HG03108 (cell line): ENCODE results near the gene MAPK8IP1.
"Not testable (repeated sequence)": the region's sequence is repeated elsewhere in the genome, so short reads cannot be mapped to it uniquely, and the experiment has no call there.

ENCODE experiments used
- ATAC-seq: cut with Tn5 transposase; IDR thresholded peaks from one replicate; pipeline ENCODE4 v1.9.1; 2021; ENCODE audit warnings: moderate library complexity; ENCODE audit not compliant: unreplicated experiment

Gene MAPK8IP1

DNA sequence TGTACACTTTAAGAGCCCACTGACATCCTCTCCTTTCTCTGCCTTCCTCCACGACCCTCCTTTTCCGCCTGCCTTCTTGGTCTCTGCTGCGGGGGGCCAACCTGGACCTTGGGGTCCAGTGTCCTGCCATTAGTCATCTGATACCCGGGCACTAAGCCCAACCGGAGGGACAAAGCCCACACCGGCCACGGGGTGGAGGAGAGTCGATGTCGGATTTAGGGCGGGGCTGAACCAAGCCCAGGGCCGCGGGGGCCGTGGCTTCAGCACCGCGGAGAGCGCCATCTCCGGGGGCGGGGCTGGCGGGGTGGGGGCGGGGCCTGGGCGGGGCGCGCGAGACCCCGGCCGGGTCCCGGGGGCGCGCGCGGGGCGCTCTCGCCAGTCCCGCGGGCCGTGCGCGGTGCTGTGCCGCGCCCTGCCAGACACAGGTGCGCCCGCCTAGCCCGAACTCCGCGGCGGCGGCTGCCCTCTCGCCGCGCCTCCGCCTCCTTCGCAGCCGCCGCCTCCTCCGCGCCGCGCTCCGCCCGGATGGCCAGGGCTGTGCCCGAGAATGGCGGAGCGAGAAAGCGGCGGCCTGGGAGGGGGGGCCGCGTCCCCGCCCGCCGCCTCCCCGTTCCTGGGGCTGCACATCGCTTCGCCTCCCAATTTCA lies at the start of gene MAPK8IP1:
Gene MAPK8IP1, plus strand, starts transcription at position 378 of the 647 bp plus-strand sequence. Its CDS starts 170 bp downstream, at position 548.
- ATAC-seq: peak; percentile 50

DNA sequence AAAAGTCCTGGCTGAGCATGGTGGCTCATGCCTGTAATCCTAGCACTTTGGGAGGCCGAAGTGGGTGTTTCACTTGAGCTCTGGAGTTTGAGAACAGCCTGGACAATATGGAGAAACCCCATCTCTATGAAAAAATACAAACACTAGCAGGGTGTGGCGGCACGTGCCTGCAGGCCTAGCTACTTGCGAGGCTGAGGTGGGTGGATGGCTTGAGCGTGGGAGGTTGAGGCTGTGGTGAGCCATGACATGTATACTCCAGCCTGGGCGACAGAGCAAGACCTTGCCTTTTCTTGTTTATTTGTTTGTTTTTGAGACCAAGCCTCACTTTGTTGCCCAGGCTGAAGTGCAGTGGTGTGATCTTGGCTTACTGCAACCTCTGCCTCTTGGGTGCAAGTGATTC lies 46.2 kb upstream of the MAPK8IP1 start:
- ATAC-seq: no peak

GRCh38 chr11:45840251-45840650 lies 45.2 kb upstream of the MAPK8IP1 start:
- not testable (repeated sequence) for ATAC-seq

DNA sequence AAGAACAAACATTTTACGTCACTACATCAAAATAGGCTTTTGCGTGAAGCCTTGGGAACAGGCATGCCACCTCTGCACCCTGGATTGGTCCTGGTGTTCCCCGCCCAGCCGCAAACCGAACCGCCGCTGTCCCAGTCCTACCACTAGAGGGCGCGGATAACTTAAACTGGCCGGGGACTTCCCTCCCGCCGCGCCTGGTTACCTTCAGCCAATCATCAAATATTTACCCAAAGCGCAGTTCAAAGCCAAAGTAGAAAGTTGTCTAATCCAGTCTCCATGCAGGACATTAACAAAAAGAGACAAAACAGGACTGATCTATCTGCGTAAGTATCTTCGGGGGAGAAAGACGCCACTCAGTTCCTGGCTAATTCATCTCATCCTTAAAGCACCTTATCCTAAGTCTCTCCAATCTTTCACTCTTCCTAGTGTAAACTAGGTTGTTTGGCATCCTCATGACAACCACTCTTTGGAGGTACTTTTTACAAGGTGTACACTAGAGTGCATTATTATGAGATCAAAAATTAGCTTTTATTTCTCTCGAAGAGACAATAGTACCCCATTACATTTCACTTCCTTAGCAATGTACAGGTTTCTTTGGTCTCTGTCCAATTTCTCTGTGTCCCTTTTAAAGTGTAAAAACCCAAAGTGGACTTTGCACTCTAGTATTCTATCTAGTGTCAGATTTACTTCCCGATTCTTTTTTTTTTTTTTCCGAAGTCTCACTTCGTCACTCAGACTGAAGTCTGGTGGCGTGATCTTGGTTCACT lies 42.1 kb upstream of the MAPK8IP1 start:
- no peak for ATAC-seq

DNA sequence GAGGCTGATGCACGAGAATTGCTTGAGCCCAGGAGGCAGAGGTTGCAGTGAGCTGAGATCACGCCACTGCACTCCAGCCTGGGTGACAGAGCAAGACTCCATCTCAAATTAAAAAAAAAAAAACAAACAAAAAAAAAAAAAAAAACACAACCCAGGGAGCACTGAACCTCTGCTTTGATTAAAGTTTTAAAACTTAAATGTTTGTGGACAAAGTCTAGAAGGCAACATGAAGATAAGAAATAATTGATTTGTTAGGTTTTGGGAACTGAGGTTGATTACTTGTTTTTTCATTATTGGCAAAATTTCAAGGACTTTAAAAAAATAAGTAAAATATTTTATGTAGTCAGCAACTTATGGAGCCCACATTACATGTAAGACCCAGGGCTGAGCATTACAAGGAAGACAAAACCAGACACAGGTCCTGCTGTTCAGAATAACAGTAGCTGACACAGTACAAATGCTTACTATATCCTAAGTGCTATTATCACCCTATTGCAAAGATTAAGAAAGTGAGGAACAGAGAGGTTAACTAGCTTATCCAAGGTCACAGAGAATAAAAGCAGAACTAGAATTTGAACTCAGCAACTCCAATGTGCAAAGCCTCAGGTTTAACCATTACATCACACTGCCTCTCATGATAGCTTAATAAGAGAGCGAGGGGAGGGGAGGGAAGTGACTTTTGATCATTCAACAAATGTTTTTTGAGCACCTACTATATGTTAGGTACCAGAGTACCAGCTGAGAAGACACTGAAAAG lies 40.5 kb upstream of the MAPK8IP1 start:
- no peak for ATAC-seq

DNA sequence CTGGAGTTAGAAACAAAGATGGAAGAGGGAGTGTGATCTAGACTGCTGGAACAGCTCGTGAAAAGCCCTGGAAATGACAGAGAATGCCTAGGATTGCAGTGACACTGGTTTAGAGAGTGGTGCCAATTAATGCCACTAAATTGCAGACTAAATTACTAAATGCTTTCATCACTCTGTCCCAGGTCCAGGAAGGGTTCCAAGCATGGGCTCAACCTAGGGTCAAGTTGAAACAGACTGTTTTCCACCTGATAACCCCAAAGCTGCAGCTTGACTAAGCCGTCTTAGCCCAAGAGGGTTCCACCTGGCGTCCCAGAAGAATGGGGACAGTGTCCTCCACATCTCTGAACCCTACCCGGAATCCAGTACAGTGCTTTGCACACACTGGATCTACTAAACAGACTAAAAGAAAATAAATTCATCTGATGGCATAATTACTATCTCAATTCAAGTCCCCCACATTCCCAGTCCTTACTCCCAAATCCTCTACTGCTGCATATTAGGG lies 39.2 kb upstream of the MAPK8IP1 start:
- no peak for ATAC-seq

DNA sequence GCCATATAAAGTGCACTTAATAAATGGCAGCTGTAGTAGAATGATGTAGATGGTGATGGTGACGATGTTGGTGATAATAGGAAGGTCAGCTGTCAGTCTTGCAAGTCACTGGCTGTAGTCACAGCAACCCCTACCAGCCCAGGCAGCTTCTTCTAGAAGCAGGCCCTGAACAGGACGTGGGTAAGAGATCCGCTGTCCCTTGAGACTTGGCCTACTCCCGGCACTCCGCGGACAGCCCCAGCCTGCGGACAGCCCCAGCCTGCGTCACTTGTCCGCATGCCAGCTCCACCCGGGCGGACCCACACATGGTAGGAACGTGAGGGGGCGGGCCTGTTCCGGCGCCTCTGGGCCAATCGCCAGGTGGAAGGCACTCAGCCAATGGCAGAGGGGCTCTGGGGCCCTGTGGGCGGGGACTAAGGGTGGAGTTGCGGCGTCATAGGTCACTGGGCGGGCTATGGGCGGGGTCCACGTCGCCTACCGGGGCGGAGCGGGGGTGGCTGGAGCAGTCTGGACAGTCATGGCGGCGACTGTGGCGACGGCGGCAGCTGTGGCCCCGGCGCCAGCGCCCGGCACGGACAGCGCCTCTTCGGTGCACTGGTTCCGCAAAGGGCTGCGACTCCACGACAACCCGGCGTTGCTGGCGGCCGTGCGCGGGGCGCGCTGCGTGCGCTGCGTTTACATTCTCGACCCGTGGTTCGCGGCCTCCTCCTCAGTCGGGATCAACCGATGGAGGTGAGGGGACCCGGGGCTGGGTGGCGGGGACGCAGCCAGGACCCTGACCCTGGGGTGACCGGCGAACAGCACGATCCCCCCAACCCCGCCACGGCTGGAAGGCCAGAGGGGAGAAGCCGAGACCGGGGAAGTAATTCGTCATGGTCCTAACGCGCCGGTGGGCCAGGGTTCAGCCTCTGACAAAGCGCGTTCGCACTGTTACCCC lies 38.2 kb upstream of the MAPK8IP1 start, which contains the start of gene CRY2:
Gene CRY2, plus strand, starts transcription at position 502 of the 937 bp plus-strand sequence. Its CDS starts 16 bp downstream, at position 518.
- ATAC-seq: peak; percentile 90

DNA sequence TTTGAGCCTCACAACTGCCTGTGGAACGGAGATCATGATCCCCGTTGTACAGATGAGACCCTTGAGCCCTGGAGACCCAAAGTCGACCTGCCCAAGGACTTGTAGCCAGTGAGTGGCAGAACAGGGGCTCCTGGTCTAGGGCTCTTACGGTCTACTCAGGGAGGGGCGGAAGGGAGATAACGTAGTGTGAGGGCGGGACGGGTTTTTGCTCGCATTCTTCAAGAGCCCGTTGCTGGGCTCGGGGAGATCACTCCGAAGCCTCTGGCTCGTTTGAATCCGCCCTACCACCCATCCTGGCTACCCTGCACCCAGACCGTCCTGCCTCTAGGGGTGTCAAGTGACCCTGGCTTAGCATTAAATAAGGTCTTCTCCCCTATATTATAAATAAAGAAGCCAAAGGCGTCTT lies 37.5 kb upstream of the MAPK8IP1 start:
- ATAC-seq: no peak

DNA sequence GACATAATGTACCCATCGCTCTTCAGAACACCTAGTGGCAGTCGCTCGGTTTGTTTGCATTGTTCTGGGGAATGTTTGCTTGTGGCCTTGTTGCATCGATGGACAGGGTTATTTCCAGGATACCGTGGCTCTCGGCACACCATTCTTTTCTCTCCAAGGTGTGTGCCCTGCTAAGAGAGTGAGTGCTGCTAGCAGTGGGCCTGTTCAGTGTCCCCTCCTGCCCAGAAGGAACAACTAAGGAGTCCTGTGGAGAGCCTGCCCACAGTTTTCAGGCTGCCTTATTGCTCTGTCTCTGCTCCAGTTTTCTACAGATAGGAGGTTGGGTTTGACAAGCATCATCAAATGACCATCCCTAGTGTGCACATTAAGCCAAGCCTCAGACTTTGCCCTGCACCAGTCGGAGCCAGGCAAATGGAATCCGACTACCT lies 36.8 kb upstream of the MAPK8IP1 start:
- no peak for ATAC-seq

DNA sequence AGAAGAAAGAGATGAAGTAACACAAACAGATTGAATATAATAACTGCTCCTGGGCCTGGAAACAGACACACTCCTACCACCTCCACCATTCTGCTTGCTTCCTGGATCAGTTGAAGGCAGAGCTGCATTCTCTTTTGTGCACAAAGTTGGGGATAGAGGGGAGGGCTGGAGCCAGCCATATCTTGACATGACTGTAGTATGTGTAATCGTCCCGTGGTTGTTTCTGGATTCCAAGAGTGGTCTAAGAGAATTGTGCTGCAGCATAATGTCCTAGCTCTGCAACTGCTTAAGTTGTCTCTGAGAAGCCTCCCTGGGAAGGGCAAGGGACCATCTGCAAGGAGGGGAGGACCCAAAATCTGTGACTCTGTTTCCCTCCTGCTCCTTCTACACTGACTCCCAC lies 35.0 kb upstream of the MAPK8IP1 start:
- ATAC-seq: no peak

DNA sequence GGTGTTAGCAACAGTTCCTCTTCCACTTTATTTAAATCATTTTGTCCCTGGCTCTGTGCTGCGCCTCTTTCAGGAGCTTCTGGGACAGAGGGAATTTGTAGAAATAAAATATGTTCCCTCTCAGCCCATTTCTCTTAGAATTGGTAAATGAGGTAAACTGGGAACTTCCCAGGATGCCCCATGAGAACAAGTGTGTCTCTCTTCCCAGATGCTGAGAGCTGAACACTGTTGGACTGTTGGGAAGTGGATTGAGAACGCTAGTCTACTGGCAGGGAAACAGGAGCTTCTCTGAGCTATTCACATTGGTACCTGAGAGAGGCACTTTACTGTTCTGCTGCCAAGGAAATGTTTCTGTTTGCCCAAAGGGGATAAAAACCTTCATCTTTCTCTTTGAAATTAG lies 34.2 kb upstream of the MAPK8IP1 start:
- no peak for ATAC-seq

DNA sequence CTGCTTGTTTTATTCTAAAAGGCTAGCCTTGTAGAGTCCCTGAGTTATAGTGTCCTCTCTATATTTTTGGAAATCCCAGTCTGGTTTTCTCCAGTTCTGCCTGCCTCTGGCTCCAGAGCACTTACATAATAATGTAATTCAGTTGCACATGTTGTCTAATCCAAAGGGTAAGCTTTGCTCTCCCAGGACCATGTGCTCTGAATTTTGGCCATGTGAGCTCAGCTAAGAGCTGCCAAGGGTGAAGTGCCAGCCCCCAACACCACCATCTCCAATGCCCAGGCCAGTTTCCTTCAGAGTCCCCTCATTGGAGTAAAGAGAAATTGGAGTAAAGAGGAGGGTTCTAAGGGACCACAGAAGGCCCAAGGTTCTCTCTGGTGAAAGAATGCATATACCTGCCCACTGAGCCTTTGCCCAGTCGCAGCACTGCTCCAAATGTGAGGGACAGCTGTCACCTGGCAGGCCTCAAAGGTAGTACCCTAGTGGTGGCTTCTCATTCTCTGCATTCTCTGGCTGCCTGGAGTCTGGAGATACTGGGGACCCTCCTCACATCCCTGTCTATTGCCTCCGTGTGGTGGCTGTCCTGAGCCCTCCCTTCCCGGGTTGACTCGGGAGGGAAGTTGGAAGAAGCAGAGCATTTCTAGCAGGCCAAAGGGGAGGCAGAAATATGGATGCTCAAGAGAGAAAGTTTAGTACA lies 33.3 kb upstream of the MAPK8IP1 start:
- no peak for ATAC-seq

GRCh38 chr11:45852712-45853101 lies 32.7 kb upstream of the MAPK8IP1 start:
- ATAC-seq: peak; percentile 41

DNA sequence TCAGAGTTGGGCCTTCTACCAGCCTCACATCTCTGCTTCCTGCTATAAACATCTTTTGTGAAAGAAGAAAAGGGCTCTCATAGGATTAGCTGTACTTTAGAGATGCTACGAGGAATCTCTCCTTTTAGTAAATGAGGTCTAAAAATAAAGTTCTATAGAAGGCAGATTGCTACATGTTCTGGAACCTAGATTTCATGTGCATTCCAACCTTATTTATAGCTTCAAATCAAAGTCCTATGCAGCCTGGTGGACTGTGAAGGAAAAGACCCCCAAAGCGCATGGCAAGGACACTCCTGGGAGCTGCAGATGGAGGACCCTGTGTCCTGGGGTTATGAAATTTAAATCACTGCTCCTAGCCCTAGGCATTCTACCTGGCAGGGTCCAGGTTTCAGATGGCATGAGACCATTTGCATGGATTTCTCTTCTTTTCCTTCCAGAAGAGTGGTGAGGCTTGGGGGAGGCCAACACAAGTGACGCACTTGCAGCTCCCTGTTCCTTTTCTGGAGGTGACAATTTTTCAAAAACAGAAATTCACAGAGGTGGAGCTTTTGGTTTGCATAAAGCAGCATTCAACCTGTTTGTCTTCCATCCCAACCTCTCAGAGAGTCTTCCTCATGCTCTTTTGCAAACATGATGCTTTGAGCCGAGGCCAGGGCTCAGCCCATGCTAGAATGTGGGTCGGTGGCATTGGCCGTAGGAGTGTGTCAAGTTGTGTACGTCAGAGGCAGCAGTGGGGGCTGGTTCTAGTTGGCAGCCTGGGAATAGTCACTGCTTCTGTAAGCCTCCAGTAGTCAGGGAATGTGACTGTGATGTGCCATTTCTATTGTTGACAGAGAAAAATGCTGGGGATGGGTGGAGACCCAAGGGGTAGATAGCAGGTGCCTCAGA lies 31.9 kb upstream of the MAPK8IP1 start:
- ATAC-seq: no peak

GRCh38 chr11:45855308-45855707 lies 30.1 kb upstream of the MAPK8IP1 start:
- ATAC-seq: no peak

DNA sequence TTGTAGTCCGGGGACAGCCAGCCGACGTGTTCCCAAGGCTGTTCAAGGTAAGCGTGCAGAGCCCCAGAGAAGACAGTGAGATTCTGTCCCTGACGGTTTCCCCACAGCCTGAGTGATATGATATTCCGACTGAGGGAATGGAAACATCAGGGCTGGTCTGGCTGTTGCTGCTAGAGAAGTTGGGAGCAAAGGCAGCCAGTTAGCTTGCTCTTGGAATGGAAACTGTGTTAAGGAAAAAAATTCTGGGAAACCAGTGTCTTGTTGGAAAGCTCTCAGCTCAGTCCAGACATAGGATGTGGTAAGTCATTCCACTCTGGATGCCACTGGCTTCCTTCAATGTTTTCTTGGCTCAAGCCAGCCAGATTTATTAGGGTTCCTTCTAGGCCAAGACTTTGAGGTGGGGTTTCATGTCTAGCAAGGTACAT lies 29.4 kb upstream of the MAPK8IP1 start:
- no peak for ATAC-seq

DNA sequence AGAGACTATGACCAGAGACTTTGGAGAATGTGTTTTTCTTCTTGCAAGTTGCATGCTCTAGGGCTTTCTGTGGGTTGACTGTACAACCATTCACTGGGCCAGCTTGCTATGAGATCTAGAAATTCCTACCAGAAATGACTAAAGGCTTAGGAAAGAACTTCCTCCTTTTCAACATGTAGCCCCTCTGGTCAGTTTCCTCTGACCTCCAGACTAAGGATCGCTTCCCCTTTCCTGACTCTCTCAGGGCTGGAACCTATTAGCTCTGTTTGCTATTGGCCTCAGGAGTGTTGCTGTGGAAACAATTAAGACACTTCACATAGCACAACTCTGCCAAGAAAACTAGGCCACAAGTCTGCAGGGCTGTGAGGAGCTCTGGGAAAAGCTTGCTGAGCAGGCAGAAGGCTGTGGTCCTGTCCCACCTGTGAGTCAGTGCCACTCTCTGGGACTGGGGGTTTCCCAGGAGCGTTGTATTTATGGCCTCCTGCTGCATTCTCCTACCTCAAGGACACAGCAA lies 27.4 kb upstream of the MAPK8IP1 start:
- no peak for ATAC-seq

- no peak for ATAC-seq
Observed at GRCh38 chr11:45858751-45859398, 26.6 kb upstream of the MAPK8IP1 start.
